ENCODE results near the gene FDPS.
"Not testable (repeated sequence)": the region's sequence is repeated elsewhere in the genome, so short reads cannot be mapped to it uniquely, and the experiment has no call there.

The FDPS gene

GRCh38 chr1:155282488-155283091 is 26.1 kb upstream of the FDPS start:
- no peak overlapping the region for H3K4me2 ChIP-seq
- H3K4me3 ChIP-seq = no peak overlapping the region
- no peak overlapping the region for H3K27ac ChIP-seq
- H3K4me1 ChIP-seq = peaks cover 4 to 14% (median 11%) of the 10 kb centered on the region in 10 experiments; a peak in 17 of 20 replicates
- H3K27me3 ChIP-seq = no peaks in the 10 kb centered on the region
- no peak for TF ChIP-seq Cebpa-rat (IDR thresholded peaks at IDR 0.05)
- no peaks in the 10 kb centered on the region; a peak in 2 of 22 replicates for H3K36me3 ChIP-seq
- no peak overlapping the region for H3K9ac ChIP-seq
- H4K20me1 ChIP-seq = peaks cover 0 to 21% (median 5%) of the 10 kb centered on the region in 11 experiments; a peak in 5 of 22 replicates
- no peaks in the 10 kb centered on the region for H3K9me3 ChIP-seq (replicated peaks in 1 of 11)

DNA sequence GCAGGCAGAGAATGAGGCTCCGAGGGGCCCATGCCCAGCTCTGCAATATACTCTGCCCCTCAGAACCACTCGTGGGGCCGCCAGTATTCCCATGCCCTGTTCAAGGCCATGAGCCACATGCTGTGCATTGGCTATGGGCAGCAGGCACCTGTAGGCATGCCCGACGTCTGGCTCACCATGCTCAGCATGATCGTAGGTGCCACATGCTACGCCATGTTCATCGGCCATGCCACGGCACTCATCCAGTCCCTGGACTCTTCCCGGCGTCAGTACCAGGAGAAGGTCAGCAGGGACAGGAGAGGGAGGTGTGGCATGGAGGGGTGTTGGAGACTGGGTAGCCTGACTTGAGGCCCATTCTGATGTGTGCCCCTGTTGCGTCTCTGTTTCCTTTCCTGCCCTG is 24.2 kb upstream of the FDPS start:
- no peak for TF ChIP-seq Cebpa-rat (IDR thresholded peaks at IDR 0.05)
- no peak overlapping the region for H3K4me2 ChIP-seq
- no peaks in the 10 kb centered on the region for H3K4me1 ChIP-seq
- no peak overlapping the region for H3K9ac ChIP-seq
- no peaks in the 10 kb centered on the region for H3K27me3 ChIP-seq
- no peak overlapping the region for H3K27ac ChIP-seq
- peaks cover 0 to 11% (median 0%) of the 10 kb centered on the region in 11 experiments; a peak in 1 of 22 replicates for H4K20me1 ChIP-seq
- no peak overlapping the region for H3K4me3 ChIP-seq
- H3K36me3 ChIP-seq = no peaks in the 10 kb centered on the region; a peak in 2 of 22 replicates
- no peaks in the 10 kb centered on the region for H3K9me3 ChIP-seq (replicated peaks in 1 of 11)

DNA sequence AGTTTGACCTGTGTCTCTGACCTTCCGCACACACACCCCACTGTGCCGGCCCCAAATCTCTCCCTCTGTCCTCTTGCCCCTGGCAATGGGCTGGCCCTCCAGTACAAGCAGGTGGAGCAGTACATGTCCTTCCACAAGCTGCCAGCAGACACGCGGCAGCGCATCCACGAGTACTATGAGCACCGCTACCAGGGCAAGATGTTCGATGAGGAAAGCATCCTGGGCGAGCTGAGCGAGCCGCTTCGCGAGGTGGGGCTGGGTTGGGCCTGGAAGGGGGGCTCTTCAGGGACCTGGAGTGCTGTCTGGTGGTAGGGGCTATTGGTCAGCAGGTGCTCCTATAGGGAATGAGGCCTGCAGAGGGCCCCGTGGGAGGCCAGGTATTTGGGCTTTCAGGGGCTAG is 23.6 kb upstream of the FDPS start:
- Histone ChIP-seq H3K27ac (no peak overlapping the region), H3K4me2 (no peak overlapping the region), H3K9ac (peak overlapping the region in 1 of 11 experiments; percentile 5; a peak in 1 of 22 replicates), H3K4me3 (no peak overlapping the region), H3K36me3 (no peaks in the 10 kb centered on the region; a peak in 2 of 22 replicates), H3K9me3 (replicated peaks in 1 of 11) (no peaks in the 10 kb centered on the region), H3K27me3 (no peaks in the 10 kb centered on the region), H4K20me1 (0 out of 22 replicates have a peak, but pooled peaks cover 0 to 9% (median 0%) of the 10 kb centered on the region in 11 experiments), H3K4me1 (no peaks in the 10 kb centered on the region)
- no peak for TF ChIP-seq Cebpa-rat (IDR thresholded peaks at IDR 0.05)

GRCh38 chr1:155285631-155286044 is 23.0 kb upstream of the FDPS start:
- no peaks in the 10 kb centered on the region for H3K27me3 ChIP-seq
- H3K9me3 ChIP-seq (replicated peaks in 1 of 11) = no peaks in the 10 kb centered on the region
- H4K20me1 ChIP-seq = 0 out of 22 replicates have a peak, but pooled peaks cover 0 to 9% (median 0%) of the 10 kb centered on the region in 11 experiments
- no peak overlapping the region for H3K4me3 ChIP-seq
- H3K36me3 ChIP-seq = no peaks in the 10 kb centered on the region; a peak in 2 of 22 replicates
- no peak overlapping the region for H3K4me2 ChIP-seq
- H3K27ac ChIP-seq = no peak overlapping the region
- H3K9ac ChIP-seq = 0 out of 22 replicates have a peak overlapping the region, but pooled peaks of 1 of the 11 experiments have one; percentile 5
- no peaks in the 10 kb centered on the region for H3K4me1 ChIP-seq
- TF ChIP-seq Cebpa-rat (IDR thresholded peaks at IDR 0.05) = no peak

DNA sequence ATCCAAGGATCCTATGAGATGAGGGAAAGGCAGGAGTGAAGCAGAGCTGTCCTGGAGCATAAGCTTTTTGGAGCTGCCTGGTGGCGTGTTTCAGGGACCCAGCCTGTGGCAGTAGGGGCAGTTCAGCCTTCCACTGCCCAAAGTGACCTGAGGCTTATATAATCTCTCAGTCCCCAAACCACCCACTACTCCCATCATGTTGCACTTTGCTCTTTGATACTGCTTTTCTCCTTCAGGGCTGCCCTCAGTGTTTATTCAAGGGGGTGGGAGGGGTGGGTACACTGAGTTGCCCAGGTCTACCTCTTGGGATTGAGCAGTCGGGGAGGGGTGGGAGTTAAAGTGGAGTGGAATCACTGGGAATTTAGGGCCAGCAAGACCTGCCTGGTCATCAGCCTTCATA is 22.1 kb upstream of the FDPS start:
- no peak overlapping the region for H3K4me2 ChIP-seq
- no peaks in the 10 kb centered on the region for H3K27me3 ChIP-seq
- no peaks in the 10 kb centered on the region for H3K4me1 ChIP-seq
- no peak for TF ChIP-seq Cebpa-rat (IDR thresholded peaks at IDR 0.05)
- H3K27ac ChIP-seq = no peak overlapping the region
- 0 out of 22 replicates have a peak, but pooled peaks cover 0 to 9% (median 0%) of the 10 kb centered on the region in 11 experiments for H4K20me1 ChIP-seq
- H3K4me3 ChIP-seq = no peak overlapping the region
- H3K36me3 ChIP-seq = no peaks in the 10 kb centered on the region; a peak in 2 of 22 replicates
- no peaks in the 10 kb centered on the region for H3K9me3 ChIP-seq (replicated peaks in 1 of 11)
- H3K9ac ChIP-seq = no peak overlapping the region

DNA sequence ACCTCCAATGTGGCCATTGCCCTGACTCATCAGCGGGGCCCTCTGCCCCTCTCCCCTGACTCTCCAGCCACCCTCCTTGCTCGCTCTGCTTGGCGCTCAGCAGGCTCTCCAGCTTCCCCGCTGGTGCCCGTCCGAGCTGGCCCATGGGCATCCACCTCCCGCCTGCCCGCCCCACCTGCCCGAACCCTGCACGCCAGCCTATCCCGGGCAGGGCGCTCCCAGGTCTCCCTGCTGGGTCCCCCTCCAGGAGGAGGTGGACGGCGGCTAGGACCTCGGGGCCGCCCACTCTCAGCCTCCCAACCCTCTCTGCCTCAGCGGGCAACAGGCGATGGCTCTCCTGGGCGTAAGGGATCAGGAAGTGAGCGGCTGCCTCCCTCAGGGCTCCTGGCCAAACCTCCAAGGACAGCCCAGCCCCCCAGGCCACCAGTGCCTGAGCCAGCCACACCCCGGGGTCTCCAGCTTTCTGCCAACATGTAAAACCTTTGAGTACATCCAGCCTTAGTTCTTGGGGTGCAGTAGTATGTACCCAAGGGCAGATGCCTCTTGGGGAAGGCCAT is 20.6 kb upstream of the FDPS start:
- Histone ChIP-seq H3K9ac (no peak overlapping the region), H3K9me3 (replicated peaks in 1 of 11) (no peaks in the 10 kb centered on the region), H3K4me3 (no peak overlapping the region), H3K27me3 (no peaks in the 10 kb centered on the region), H3K36me3 (no peaks in the 10 kb centered on the region; a peak in 2 of 22 replicates), H4K20me1 (0 out of 22 replicates have a peak, but pooled peaks cover 0 to 9% (median 0%) of the 10 kb centered on the region in 11 experiments), H3K4me2 (no peak overlapping the region), H3K4me1 (no peaks in the 10 kb centered on the region), H3K27ac (no peak overlapping the region)
- no peak for TF ChIP-seq Cebpa-rat (IDR thresholded peaks at IDR 0.05)

DNA sequence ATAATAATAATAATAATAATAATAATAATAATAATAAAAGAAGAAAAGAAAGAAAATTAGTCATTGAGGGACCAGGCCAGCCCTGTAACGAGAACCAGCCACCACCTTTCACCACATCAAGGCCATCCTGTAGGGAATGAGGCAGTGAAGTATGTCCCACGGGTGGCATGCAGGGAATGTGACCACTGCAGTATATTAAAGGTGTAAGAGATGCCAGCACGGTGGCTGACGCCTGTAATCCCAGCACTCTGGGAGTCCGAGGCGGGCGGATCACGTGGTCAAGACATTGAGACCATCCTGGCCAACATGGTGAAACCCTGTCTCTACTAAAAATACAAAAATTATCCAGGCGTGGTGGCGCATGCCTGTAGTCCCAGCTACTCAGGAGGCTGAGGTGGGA is 17.7 kb upstream of the FDPS start:
- not testable (repeated sequence) for H3K4me1 ChIP-seq; H3K36me3 ChIP-seq; H3K27ac ChIP-seq; H4K20me1 ChIP-seq; H3K4me3 ChIP-seq; H3K9me3 ChIP-seq (replicated peaks in 1 of 11); H3K4me2 ChIP-seq; H3K9ac ChIP-seq
- peaks cover 18 to 28% (median 21%) of the 10 kb centered on the region in 11 experiments; a peak in 20 of 22 replicates for H3K27me3 ChIP-seq

DNA sequence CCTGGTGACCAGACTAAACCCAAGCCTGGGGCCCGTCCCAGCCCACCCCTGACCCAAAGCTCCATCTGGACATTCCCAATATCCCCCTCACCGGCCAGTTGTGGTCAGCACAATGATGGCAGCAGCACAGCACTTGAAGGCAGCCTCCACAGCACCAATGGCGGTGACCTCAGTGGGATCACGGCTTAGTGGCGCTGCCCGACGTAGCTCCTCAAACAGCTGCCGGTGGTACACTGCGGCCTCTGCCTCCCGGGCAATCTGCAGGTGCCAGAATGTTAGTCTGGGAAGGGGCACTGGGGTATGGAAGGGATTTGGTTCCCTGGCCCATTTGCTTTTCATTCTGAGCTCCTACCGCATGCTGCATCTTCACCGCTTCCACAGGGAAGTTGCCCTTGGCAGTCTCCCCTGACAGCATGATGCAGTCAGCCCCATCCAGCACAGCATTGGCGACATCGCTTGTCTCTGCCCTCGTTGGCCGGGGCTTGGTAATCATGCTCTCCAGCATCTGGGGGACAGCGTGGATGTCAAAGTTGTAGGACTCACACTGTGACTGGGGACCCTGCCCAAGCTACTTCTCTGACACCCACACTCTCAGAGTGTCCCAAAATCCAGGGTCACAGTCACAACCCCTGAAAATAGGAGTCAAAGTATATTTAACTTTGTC is 15.4 kb upstream of the FDPS start:
- no peak overlapping the region for H3K4me3 ChIP-seq

DNA sequence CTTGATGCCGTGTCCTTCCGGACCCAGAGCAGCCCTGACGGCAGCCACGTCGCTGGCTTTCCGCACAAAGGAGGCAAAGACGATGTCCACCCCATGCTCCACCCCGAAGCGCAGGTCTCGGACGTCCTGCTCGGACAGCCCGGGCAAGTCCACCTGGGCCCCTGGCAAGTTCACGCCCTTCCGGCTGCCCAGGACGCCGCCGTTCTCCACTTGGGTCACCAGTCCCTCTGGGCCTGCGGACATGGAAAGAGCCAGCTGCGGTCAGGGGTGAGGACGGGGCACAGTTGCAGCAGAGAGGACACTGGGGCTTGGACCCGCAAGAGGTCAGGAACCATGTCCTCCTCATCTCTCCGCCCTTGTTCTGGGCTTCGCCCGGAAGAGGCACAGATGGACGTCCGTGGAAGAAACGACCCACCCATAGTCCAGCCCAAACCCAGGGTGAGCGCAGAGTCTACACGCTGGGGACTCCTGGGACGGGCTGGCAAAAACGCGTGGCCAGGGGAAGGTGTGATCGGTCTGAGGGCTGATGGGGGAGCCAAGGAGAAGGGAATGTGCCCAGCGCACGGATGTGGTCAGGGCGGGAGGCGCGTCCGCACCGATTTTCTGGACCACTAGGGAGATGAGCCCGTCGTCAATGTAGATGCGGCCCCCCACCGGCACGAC is 14.0 kb upstream of the FDPS start:
- H3K36me3 ChIP-seq = no peaks in the 10 kb centered on the region
- H3K4me1 ChIP-seq = peaks cover 0 to 7% (median 0%) of the 10 kb centered on the region in 10 experiments; a peak in 1 of 20 replicates
- no peak overlapping the region for H3K4me3 ChIP-seq
- H3K9me3 ChIP-seq (replicated peaks in 1 of 11) = no peaks in the 10 kb centered on the region
- TF ChIP-seq Cebpa-rat (IDR thresholded peaks at IDR 0.05) = no peak
- peaks cover 18 to 31% (median 24%) of the 10 kb centered on the region in 11 experiments; a peak in 20 of 22 replicates for H3K27me3 ChIP-seq
- H3K9ac ChIP-seq = no peak overlapping the region
- no peak overlapping the region for H3K27ac ChIP-seq
- no peaks in the 10 kb centered on the region for H4K20me1 ChIP-seq
- H3K4me2 ChIP-seq = no peak overlapping the region

More for the DNA sequence above, 15.4 kb upstream of the FDPS start:
- TF ChIP-seq Cebpa-rat (IDR thresholded peaks at IDR 0.05) = no peak
- Histone ChIP-seq H3K4me1 (peaks cover 0 to 7% (median 0%) of the 10 kb centered on the region in 10 experiments; a peak in 1 of 20 replicates), H3K36me3 (no peaks in the 10 kb centered on the region), H3K27ac (no peak overlapping the region), H3K27me3 (peaks cover 18 to 31% (median 24%) of the 10 kb centered on the region in 11 experiments; a peak in 20 of 22 replicates), H3K4me2 (no peak overlapping the region), H3K9me3 (replicated peaks in 1 of 11) (no peaks in the 10 kb centered on the region), H4K20me1 (no peaks in the 10 kb centered on the region), H3K9ac (no peak overlapping the region)
